HCT116 (cell line): ENCODE data around the gene CD2. TPM values are rescaled to one million over a fixed set of nuclear protein-coding genes. Genes with fewer than 3 reads are reported as not detected.

Source experiments
- ATAC-seq: fragments of 200-7000 bp; cut with Tn5 transposase; 2 replicates; pipeline ENCODE4 v1.9.1; 2020; ENCODE audit warnings: mild to moderate bottlenecking, moderate library complexity
- BruUV-seq: library from RNA; stranded (reverse); fragments of 400-500 nt; replicated peaks from 2 replicates; lab custom pipeline; 2021; lab: Mats Ljungman, UMichigan
- CTCF ChIA-PET: fragments of 300-600 bp; sonication (Branson Sonifier 250); formaldehyde crosslinking; loops from one replicate; lab custom pipeline; 2021; ENCODE audit warnings: antibody characterized with exemption; lab: Charles Lee
- POLR2A ChIA-PET: fragments of 300-600, 350-600 bp; sonication (Branson Sonifier 250); formaldehyde crosslinking; loops from one replicate; lab custom pipeline; 2021; ENCODE audit warnings: antibody characterized with exemption; lab: Charles Lee
- RAD21 ChIA-PET, 2 experiments: fragments of 300-600 bp; sonication (Branson Sonifier 250); formaldehyde crosslinking; loops; one replicate each; lab custom pipeline; 2023; ENCODE audit warnings: low total read pairs in 2 of 2; ENCODE audit not compliant: uncharacterized antibody in 2 of 2, unreplicated experiment in 2 of 2, low non-redundant PET in 1 of 2; lab: Charles Lee
- DNase-seq: peaks from one replicate; pipeline ENCODE4 v3.0.0-alpha.2; 2010; ENCODE audit warnings: low read depth, low spot score
- H2AFZ ChIP-seq: fragments of 200-600 bp; shearing (Covaris generic), sonication (generic); 2 replicates; pipeline ENCODE4 v1.6.1; 2017; ENCODE audit warnings: low read depth, mixed run types, mixed read lengths, antibody characterized with exemption, low read length; ENCODE audit not compliant: poor library complexity, severe bottlenecking
- H3K27ac ChIP-seq: 2 replicates; pipeline ENCODE4 v1.5.1; 2012; ENCODE audit warnings: low read depth, low read length
- H3K27me3 ChIP-seq: fragments of 200-600 bp; sonication (generic); 2 replicates; pipeline ENCODE4 v1.6.1; 2016; ENCODE audit warnings: mixed run types, low read length, mixed read lengths; ENCODE audit not compliant: insufficient read depth
- H3K36me3 ChIP-seq, 2 experiments: fragments of 200-500 bp in 1 of 2; fragments of 200-600 bp in 1 of 2; sonication (Bioruptor generic) in 1 of 2; sonication (generic) in 1 of 2; 2 replicates each; pipeline versions ENCODE4 v1.5.1 to v1.6.1; 2014 to 2016; ENCODE audit warnings: low read length in 2 of 2, inconsistent platforms in 1 of 2, mixed read lengths in 1 of 2, mixed run types in 1 of 2; ENCODE audit not compliant: insufficient read depth in 2 of 2, control insufficient read depth in 1 of 2
- H3K4me1 ChIP-seq, 2 experiments: fragments of 200-600 bp in 1 of 2; sonication (generic) in 1 of 2; 2 replicates each; pipeline versions ENCODE4 v1.5.1 to v1.6.1; 2012 to 2017; ENCODE audit warnings: low read length in 2 of 2, inconsistent platforms in 1 of 2, mild to moderate bottlenecking in 1 of 2, mixed read lengths in 1 of 2, mixed run types in 1 of 2, moderate library complexity in 1 of 2; ENCODE audit not compliant: insufficient read depth in 2 of 2, control insufficient read depth in 1 of 2
- H3K4me2 ChIP-seq: fragments of 200-600 bp; sonication (generic); 2 replicates; pipeline ENCODE4 v1.6.1; 2017; ENCODE audit warnings: mixed run types, low read length, mixed read lengths
- H3K4me3 ChIP-seq, 2 experiments: fragments of 200-600 bp in 1 of 2; sonication (generic) in 1 of 2; replicated peaks in 1 of 2; 2 replicates each; pipeline ENCODE4 v1.5.1; 2011 to 2016; ENCODE audit warnings: low read length in 2 of 2, control low read depth in 1 of 2, low read depth in 1 of 2, mild to moderate bottlenecking in 1 of 2, mixed read lengths in 1 of 2, mixed run types in 1 of 2
- H3K79me2 ChIP-seq: fragments of 200-600 bp; sonication (generic); 2 replicates; pipeline ENCODE4 v1.6.1; 2017; ENCODE audit warnings: mild to moderate bottlenecking, mixed run types, low read length, moderate library complexity, mixed read lengths; ENCODE audit not compliant: insufficient read depth
- H3K9ac ChIP-seq: fragments of 200-600 bp; sonication (generic); 2 replicates; pipeline ENCODE4 v1.6.1; 2016; ENCODE audit warnings: low read length, mixed read lengths
- H3K9me2 ChIP-seq: fragments of 200-600 bp; sonication (generic), shearing (Covaris generic); 2 replicates; pipeline ENCODE4 v1.6.1; 2017; ENCODE audit warnings: mixed run types, mild to moderate bottlenecking, moderate library complexity; ENCODE audit not compliant: insufficient read depth
- H3K9me3 ChIP-seq, 2 experiments: fragments of 200-500 bp in 1 of 2; fragments of 200-600 bp in 1 of 2; sonication (Bioruptor generic) in 1 of 2; sonication (generic) in 1 of 2; 2 replicates each; pipeline ENCODE4 v1.6.1; 2014 to 2017; ENCODE audit warnings: low read length in 2 of 2, mixed read lengths in 2 of 2, inconsistent platforms in 1 of 2, low read depth in 1 of 2, mild to moderate bottlenecking in 1 of 2, mixed run types in 1 of 2, moderate library complexity in 1 of 2; ENCODE audit not compliant: control insufficient read depth in 1 of 2, insufficient read depth in 1 of 2
- H4K20me1 ChIP-seq: fragments of 200-600 bp; sonication (generic), shearing (Covaris generic); 2 replicates; pipeline ENCODE4 v1.6.1; 2017; ENCODE audit warnings: mixed run types, mild to moderate bottlenecking, moderate library complexity; ENCODE audit not compliant: insufficient read depth
- CEBPB ChIP-seq: IDR thresholded peaks from 2 replicates; pipeline ENCODE4 v1.6.1; 2012; ENCODE audit warnings: low read depth
- EGR1 ChIP-seq: IDR thresholded peaks from 2 replicates; pipeline ENCODE4 v1.6.1; 2012; ENCODE audit warnings: low read depth
- ELF1 ChIP-seq: IDR thresholded peaks from 2 replicates; pipeline ENCODE4 v1.6.1; 2012; ENCODE audit warnings: low read depth, borderline replicate concordance
- FOSL1 ChIP-seq: IDR thresholded peaks from 2 replicates; pipeline ENCODE4 v1.6.1; 2012; ENCODE audit warnings: low read depth
- JUND ChIP-seq: IDR thresholded peaks from 2 replicates; pipeline ENCODE4 v1.6.1; 2012
- POLR2AphosphoS5 ChIP-seq: IDR thresholded peaks from 2 replicates; pipeline ENCODE4 v1.6.1; 2011; ENCODE audit warnings: mild to moderate bottlenecking, low read depth, low read length, moderate library complexity
- RAD21 ChIP-seq: IDR thresholded peaks from 2 replicates; pipeline ENCODE4 v1.6.1; 2012; ENCODE audit warnings: low read depth, mild to moderate bottlenecking
- SIN3A ChIP-seq: IDR thresholded peaks from 2 replicates; pipeline ENCODE4 v1.6.1; 2012; ENCODE audit warnings: low read depth
- SRF ChIP-seq: IDR thresholded peaks from 2 replicates; pipeline ENCODE4 v1.6.1; 2012; ENCODE audit warnings: low read depth
- TCF7L2 ChIP-seq: IDR thresholded peaks from 2 replicates; pipeline ENCODE4 v1.7.0; 2011; ENCODE audit warnings: borderline replicate concordance, inconsistent platforms; ENCODE audit not compliant: insufficient read depth, insufficient read length; ENCODE audit errors: extremely low read depth
- YY1 ChIP-seq: IDR thresholded peaks from 2 replicates; pipeline ENCODE4 v1.6.1; 2011; ENCODE audit warnings: low read length, low read depth, moderate library complexity, mild to moderate bottlenecking; ENCODE audit not compliant: insufficient replicate concordance; ENCODE audit errors: extremely low read depth
- ZNF274 ChIP-seq: fragments of 200-500 bp; sonication (Bioruptor generic); IDR thresholded peaks from 2 replicates; pipeline ENCODE4 v1.6.1; 2014; ENCODE audit warnings: mild to moderate bottlenecking, low read depth, low read length, inconsistent platforms
- intact Hi-C: fragments of 100-400 bp; cut with micrococcal nuclease; formaldehyde crosslinking; loops from 2 replicates; pipeline ENCODE4 v1.10.0; 2022
- total RNA-seq: library from RNA; stranded (reverse); gene quantifications from one replicate; pipeline ENCODE4 v1.2.1, GENCODE V29; 2021; ENCODE audit not compliant: unreplicated experiment
- TF ChIP-seq, protein P1 (sequence below): IDR thresholded peaks from 2 replicates; pipeline ENCODE4 v1.6.1; 2011; ENCODE audit warnings: mild to moderate bottlenecking, low read length, moderate library complexity; ENCODE audit not compliant: insufficient replicate concordance; ENCODE audit errors: extremely low read depth
- TF ChIP-seq, protein P2 (sequence below): IDR thresholded peaks from 2 replicates; pipeline ENCODE4 v1.6.1; 2012
- TF ChIP-seq, protein P3 (sequence below), 3 experiments: fragments of 200-600 bp in 1 of 3; sonication (generic) in 1 of 3; IDR thresholded peaks in 2 of 3; conservative IDR thresholded peaks in 1 of 3; 2 replicates each; pipeline ENCODE4 v1.5.1; 2012 to 2017; ENCODE audit warnings: low read depth in 2 of 3, low read length in 2 of 3, antibody characterized with exemption in 1 of 3, borderline replicate concordance in 1 of 3, control low read depth in 1 of 3, mild to moderate bottlenecking in 1 of 3, mixed read lengths in 1 of 3, mixed run types in 1 of 3, moderate library complexity in 1 of 3; ENCODE audit not compliant: insufficient read depth in 1 of 3

Gene CD2
- total RNA-seq, 1 experiment from 2014 or later, result 0.57 TPM

DNA sequence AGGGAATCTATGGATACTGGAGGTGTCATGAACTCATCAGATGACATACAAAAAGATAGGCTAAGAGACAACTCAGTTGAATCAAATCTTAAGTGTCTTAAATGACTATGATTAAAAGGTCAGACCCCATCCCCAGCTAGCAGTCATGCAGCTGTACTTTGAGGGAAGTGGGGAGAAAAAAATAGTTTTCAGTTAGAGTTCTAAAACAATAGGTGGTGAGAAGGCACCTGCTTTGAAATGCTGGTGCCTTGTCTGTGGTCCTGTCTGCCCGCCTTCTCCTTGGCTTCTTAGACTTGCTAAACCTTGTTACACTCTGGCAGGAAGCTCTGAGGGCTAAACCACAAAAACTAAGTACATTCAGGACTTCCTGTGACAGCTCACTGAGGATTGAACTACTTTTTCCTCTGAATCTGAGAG lies 15.3 kb downstream of the CD2 start:
- DNase-seq, result no peak
- intact Hi-C loops, result loop anchor here (10.0 kb wide), 1 partner anchor 45 kb away; no protein-coding TSS in a partner anchor
- ChIA-PET POLR2A (no interaction called here), CTCF (interaction anchor here (1.2 kb wide), 1 partner anchor 48 kb away, joined by 3 read pairs; no protein-coding TSS in a partner anchor), RAD21 (no interaction called here)
- H3K4me3 ChIP-seq, result no peak overlapping the region
- no peak overlapping the region for H3K9ac ChIP-seq
- H3K4me1 ChIP-seq, result no peaks in the 10 kb centered on the region
- TF ChIP-seq RAD21, result no peak
- TF ChIP-seq ZNF274, result no peak
- TF ChIP-seq POLR2AphosphoS5, result no peak
- no peak for TF ChIP-seq SRF
- TF ChIP-seq, protein P1, sequence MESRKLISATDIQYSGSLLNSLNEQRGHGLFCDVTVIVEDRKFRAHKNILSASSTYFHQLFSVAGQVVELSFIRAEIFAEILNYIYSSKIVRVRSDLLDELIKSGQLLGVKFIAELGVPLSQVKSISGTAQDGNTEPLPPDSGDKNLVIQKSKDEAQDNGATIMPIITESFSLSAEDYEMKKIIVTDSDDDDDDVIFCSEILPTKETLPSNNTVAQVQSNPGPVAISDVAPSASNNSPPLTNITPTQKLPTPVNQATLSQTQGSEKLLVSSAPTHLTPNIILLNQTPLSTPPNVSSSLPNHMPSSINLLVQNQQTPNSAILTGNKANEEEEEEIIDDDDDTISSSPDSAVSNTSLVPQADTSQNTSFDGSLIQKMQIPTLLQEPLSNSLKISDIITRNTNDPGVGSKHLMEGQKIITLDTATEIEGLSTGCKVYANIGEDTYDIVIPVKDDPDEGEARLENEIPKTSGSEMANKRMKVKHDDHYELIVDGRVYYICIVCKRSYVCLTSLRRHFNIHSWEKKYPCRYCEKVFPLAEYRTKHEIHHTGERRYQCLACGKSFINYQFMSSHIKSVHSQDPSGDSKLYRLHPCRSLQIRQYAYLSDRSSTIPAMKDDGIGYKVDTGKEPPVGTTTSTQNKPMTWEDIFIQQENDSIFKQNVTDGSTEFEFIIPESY, result no peak
- TF ChIP-seq EGR1, result no peak
- TF ChIP-seq FOSL1, result no peak
- TF ChIP-seq, protein P2, sequence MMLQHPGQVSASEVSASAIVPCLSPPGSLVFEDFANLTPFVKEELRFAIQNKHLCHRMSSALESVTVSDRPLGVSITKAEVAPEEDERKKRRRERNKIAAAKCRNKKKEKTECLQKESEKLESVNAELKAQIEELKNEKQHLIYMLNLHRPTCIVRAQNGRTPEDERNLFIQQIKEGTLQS, result no peak
- TF ChIP-seq YY1, result no peak
- no peak for TF ChIP-seq TCF7L2
- no peak for TF ChIP-seq ELF1
- no peak for TF ChIP-seq JUND
- TF ChIP-seq CEBPB, result no peak
- TF ChIP-seq, protein P3, sequence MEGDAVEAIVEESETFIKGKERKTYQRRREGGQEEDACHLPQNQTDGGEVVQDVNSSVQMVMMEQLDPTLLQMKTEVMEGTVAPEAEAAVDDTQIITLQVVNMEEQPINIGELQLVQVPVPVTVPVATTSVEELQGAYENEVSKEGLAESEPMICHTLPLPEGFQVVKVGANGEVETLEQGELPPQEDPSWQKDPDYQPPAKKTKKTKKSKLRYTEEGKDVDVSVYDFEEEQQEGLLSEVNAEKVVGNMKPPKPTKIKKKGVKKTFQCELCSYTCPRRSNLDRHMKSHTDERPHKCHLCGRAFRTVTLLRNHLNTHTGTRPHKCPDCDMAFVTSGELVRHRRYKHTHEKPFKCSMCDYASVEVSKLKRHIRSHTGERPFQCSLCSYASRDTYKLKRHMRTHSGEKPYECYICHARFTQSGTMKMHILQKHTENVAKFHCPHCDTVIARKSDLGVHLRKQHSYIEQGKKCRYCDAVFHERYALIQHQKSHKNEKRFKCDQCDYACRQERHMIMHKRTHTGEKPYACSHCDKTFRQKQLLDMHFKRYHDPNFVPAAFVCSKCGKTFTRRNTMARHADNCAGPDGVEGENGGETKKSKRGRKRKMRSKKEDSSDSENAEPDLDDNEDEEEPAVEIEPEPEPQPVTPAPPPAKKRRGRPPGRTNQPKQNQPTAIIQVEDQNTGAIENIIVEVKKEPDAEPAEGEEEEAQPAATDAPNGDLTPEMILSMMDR (IDR thresholded peaks at IDR 0.05 in 2 of 3, conservative IDR thresholded peaks at IDR 0.05 in 1 of 3; ENCODE audit: borderline replicate concordance in 1 of 3, insufficient read depth in 1 of 3, low read depth in 2 of 3, low read length in 2 of 3), result no peak
- no peak for TF ChIP-seq SIN3A
- no peak overlapping the region for H3K27ac ChIP-seq
- H3K27me3 ChIP-seq, result no peaks in the 10 kb centered on the region
- no peaks in the 10 kb centered on the region for H3K36me3 ChIP-seq
- BruUV-seq, result no TSS peak
- no peaks in the 10 kb centered on the region for H3K9me3 ChIP-seq
- no peak overlapping the region for H3K4me2 ChIP-seq
- H3K9me2 ChIP-seq, result no peaks in the 10 kb centered on the region
- no peak overlapping the region for H2AFZ ChIP-seq
- H4K20me1 ChIP-seq, result no peaks in the 10 kb centered on the region
- ATAC-seq, result no peak
- H3K79me2 ChIP-seq, result no peaks in the 10 kb centered on the region
